GM18858 (cell line): Measurements from ENCODE around the gene CPT1B.
"Not testable (repeated sequence)": the region's sequence is repeated elsewhere in the genome, so short reads cannot be mapped to it uniquely, and the experiment has no call there.

Experiments used
- ATAC-seq: cut with Tn5 transposase; IDR thresholded peaks from one replicate; pipeline ENCODE4 v1.9.1; 2021; ENCODE audit not compliant: unreplicated experiment

Gene CPT1B

DNA sequence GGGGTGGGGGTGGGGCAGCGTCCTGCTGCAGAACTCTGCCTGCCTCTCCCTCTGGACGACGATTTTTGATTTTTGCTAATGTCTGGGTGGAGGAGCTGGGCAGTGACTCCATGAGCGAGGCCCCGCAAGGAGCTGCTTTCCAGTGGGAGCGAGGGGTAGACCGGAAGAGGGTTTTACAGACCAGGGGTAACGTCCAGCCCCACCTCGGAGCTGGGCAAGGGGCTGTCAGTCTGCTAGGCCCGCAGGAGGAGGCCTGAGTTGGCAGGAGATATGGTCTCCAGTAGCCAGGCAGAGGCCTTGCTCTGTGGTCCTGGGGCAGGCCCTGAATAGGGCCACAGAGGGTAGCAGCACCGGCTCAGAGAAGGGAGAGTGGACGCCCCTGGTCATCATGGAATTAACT, 31.4 kb upstream of the CPT1B start:
- no peak for ATAC-seq

DNA sequence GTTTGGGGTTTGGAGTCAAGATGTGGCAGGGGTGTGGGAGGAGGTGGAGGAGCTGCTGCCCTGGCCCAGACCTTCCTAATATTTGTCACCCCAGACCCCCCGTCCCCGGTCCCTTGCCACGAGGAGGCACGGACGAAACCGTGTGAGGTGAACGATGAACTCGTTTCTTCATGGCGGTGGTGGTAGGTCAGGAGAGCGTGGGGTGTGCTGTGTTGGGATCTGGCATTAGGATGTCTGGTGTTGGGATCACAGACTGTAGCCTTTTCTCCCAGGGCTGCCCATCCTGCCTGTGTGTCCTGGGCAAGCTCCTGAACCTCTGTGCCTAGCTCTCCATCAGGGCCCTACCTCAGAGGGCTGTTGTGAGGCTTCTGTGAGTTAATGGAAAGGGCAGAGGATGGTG, 30.8 kb upstream of the CPT1B start:
- ATAC-seq: no peak

DNA sequence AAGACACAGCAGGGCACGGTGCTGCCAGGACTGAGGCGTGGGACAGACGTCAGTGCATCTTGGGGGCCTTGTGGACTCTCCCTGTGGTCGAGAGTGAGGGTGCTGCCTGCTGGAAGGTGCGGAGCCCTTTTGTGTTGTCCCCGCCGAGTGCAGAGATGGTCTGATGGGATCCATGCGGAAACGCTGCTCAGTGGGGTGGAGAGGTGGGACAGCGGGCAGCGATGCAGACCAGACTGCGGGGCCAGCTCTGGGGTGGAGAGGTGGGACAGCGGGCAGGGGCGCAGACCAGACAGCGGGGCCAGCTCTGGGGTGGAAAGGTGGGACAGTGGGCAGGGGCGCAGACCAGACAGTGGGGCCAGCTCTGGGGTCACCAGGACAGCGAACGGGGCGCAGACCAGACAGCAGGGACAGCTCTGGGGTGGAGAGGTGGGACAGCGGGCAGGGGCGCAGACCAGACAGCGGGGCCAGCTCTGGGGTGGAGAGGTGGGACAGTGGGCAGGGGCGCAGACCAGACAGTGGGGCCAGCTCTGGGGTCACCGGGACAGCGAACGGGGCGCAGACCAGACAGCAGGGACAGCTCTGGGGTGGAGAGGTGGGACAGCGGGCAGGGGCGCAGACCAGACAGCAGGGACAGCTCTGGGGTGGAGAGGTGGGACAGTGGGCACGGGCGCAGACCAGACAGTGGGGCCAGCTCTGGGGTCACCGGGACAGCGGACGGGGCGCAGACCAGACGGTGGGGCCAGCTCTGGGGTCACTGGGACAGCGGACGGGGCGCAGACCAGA, 30.0 kb upstream of the CPT1B start:
- ATAC-seq: not testable (repeated sequence)

DNA sequence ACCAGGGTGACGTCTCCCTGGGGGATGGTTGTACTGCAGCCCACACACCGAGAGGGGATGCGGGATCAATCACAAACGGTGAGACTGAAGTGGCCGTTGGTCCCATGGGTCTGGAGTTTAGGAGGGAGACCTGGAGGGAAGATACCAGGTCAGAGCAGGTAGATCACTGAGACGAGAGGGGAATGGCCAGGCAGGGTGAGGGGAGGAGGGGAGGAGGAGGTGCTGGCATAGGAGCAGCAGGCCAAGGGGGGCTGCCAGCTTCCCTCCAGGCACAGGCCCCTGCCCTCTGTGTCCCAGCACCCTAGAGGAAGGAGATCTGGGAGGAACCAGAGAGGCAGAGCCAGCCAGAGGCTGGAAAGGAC, 29.4 kb upstream of the CPT1B start:
- ATAC-seq: no peak

DNA sequence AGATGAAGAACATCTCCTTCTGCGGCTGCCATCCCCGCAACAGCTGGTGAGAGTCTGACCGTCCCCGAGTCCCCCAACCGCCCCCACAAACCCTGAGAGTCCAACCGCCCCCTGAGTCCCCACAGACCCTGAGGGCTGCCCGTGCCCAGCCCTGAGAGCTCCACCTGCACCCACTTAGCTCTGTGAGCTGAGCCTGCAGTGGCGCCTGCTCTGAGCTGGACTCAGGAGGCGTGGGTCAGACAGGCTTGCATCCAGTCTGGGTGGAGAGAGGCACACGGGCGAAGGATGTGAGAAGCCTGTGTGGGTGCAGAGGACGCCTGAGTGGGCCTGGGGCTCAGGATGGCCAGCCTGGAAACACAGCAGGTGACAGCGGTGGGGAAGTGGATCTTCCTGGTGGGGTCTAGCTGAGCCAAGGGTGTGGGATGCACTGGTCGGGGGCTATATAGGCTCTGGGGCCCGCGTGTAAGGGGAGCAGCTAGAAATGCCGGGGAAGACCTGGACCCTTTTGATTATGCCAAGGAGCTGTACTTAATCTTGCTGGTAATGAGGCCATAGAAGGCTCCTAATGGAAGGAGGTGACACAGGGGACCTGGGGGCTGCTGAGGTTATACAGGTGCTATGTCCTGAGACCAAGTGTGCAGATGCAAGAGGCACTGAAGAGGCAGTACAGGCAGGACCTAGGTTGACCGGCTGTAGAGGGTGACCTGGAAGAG, 28.9 kb upstream of the CPT1B start:
- ATAC-seq: no peak

DNA sequence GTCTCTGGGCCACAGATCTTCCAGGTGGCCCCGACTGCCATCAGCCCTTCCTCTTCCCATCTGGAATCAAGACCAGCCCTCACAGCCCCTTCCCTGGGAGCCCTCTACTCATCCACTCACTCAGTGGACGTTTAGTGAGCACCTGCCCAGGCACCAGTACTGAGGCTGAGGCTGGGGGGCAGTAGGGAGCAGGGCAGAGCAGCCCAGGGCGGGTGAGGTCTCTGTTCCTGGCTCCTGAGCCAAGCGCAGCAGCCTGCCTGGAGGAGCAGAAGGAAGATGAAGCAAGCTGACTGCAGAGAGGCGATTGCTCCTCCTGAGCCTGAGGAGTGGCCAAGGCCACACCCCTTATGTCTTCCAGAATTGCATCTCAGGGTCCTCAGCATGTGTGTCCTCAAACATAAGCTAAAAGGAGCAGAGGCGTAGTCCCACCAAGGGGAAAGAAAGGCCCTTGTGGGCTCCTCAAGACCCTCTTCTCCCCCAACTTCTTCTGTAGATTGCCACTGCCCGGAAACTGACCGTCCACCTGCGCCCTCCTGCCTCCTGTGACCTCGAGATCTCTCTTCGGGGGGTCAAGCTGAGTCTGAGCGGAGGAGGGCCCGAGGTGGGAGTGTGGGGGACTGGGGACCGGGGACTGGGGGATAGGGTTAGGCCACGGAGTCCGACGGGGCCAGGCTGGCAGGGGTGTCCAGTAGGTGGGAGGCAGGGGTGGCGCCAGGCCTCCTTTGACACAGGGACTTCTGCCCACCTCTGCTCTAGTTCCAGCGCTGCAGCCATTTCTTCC, 28.1 kb upstream of the CPT1B start:
- no peak for ATAC-seq

DNA sequence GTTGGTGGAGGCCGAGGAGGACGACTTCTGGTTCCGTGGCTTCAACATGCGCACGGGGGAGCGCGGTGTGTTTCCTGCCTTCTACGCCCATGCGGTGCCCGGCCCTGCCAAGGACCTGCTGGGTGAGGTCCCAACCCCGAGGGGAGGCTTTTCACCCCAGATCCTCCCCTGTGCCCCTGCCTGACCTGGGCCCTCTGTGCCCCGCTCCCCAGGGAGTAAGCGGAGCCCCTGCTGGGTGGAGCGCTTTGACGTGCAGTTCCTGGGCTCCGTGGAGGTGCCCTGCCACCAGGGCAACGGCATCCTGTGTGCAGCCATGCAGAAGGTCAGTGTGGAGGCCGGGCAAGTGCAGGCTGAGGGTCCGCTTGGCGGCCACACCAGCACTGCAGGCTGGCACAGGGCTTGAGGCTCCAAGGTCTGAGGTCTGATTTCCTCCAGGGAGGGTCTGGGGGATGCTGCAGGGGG, 27.4 kb upstream of the CPT1B start:
- ATAC-seq: no peak

DNA sequence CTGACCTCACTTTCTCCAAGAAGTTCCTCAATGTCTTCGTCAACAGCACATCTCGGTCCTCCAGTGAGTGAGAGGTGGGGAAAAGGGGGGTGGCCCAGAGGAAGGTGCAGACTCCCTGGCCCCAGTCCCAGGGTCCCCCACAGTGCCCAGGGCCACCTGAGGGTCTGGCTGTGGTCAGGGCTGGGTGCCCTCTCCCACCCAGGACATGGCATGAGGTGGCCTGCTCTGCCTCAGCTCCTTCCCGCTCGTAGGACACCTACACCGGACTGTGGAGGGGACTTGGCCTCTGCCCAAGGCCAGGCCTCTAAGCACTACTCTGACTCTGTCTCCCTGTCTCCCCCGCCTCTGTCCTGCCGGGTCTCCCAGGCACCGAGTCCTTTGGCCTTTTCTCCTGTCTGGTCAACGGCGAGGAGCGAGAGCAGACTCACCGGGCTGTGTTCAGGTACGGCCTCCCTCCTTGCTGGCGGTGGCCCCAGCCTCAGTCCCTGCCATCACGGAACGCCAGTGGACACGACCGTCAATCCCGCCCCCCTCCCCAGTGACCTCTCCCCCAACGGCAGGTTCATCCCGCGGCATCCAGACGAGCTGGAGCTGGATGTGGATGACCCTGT, 26.9 kb upstream of the CPT1B start:
- no peak for ATAC-seq

DNA sequence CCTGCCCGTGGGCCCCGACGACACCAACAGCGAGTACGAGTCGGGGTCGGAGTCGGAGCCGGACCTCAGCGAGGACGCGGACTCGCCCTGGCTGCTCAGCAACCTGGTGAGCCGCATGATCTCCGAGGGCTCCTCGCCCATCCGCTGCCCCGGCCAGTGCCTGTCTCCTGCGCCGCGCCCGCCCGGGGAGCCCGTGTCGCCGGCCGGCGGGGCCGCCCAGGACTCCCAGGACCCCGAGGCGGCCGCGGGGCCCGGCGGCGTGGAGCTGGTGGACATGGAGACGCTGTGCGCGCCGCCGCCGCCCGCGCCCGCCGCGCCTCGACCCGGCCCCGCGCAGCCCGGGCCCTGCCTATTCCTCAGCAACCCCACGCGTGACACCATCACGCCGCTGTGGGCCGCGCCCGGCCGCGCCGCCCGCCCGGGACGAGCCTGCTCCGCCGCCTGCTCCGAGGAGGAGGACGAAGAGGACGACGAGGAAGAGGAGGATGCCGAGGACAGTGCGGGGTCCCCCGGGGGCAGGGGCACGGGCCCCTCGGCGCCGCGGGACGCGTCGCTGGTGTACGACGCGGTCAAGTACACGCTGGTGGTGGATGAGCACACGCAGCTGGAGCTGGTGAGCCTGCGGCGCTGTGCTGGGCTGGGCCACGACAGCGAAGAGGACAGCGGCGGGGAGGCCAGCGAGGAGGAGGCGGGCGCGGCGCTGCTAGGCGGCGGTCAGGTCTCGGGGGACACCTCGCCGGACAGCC, 26.2 kb upstream of the CPT1B start:
- ATAC-seq: no peak

DNA sequence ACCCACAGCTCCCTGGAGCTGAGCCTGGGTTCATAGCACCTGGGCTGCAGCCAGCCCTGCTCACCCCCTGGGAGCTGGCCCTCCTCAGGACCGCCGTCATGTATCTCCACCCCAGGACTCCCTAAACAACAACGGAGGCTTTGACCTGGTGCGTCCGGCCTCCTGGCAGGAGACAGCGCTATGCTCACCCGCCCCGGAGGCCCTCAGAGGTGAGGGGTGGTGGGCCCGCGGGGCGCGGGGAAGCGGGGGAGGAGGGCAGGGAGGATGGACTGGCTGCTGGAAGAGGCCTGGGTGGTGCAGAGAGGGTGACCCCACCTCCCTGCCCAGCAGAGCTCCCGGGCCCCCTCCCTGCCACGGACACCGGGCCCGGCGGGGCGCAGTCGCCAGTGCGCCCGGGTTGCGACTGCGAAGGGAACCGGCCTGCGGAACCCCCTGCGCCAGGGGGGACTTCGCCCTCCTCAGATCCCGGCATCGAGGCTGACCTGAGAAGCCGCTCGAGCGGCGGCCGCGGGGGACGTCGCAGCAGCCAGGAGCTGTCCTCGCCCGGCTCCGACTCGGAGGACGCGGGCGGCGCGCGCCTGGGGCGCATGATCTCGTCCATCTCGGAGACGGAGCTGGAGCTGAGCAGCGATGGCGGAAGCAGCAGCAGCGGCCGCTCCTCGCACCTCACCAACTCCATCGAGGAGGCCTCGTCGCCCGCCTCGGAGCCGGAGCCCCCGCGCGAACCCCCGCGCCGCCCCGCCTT, 25.5 kb upstream of the CPT1B start:
- no peak for ATAC-seq

DNA sequence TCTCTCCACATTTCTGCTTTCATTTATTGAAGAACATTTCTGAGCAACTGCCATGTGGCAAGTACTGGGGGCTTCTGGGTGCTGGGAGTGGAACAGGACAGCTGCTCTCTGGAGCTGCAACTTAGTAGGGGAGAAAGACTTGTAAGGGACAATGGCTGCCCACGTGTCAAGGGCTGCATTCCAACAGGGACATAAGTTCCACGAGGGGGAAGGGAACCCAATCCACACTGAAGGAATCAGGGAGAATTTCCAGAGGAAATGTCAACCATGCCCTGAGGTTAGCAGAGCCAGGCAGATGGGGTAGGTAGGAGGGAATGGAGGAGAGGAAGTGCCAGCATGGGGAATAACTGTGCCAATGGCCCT, 24.1 kb upstream of the CPT1B start:
- ATAC-seq: no peak

DNA sequence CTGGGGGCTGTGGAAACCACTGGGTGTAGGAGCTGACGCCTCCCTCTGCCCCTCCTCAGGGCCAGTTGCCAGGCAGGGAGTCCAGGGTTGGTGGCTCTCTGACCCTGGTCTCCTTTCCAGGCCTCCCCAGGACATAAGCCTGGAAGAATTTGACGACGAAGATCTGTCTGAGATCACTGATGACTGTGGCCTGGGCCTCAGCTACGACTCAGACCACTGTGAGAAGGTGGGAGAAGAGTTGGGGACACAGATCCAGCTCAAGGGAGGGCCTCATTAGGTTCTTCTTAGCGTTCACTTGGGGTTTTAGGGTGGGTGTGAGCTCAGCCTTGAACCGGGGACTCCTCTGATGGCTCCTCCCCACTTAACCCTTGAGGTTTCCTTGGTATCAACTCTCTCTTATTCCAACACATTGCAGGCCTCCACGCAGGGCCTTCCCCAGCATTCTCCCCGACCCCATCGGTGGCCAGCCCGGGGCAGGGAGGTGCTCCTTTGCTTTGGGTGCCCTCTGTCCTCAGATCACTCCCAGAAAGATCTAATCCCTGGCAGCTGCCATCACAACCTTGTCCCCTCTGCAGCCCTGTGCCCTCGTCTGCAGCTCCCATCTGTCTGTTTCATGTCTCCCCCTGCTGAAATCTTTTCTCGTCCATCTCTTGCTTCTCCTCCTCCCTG, 23.6 kb upstream of the CPT1B start:
- ATAC-seq: no peak

DNA sequence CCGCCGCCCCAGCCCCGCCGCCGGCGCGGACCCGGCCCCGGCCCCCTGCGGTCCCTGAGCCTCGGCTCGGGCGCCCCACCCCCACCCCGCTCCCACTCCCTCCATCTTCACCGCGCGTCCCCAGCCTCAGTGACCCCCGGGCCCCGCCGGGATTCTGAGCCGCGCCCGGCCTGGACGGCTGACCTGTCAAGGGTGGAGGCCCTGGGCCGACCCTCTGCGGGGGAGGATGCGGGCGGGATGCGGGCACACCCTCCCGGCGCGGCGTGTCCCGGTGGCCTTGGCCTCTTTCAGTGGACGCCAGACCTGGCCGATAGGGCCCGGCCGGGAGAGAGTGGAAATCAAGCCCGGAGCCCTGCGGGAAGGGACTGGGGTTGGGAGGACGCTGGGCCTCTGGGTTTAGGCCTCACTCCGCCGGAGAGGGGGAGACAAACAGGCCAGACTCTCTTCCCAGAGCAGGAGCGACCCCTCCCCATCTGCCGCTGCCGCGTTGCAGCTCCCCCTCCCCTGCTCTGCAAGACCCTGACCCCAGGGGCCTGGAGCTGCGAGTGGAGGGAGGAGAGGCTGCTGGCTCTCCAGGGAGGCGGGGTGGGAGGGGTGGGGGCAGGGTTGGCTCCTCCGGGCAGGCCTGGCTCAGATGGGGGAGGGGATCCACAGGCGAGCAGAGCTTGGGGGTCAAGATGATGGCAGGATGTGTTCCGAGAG, 22.9 kb upstream of the CPT1B start:
- no peak for ATAC-seq

DNA sequence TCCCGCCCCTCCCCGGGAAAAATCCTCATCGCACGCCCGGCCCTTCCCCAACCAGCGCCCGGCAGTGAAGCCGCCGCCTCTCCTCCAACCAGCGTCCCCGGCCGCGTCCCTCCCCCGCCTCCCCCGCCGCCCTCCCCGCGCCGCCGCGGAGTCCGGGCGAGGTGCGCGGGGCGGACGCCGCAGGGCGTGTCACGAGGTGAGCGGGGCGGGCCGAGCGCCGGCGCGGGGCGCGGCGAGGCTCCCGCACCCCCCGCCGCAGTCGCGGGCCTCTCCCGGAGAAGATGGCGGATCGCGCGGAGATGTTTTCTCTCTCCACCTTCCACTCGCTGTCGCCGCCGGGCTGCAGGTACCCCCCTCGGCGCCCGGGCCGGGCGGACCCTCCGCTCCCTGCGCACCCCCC, 22.3 kb upstream of the CPT1B start, which contains the start of gene MAPK8IP2:
MAPK8IP2 (plus strand) TSS at position 256 of the 400 bp plus-strand sequence; CDS start at position 282, 26 bp downstream.
- no peak for ATAC-seq

DNA sequence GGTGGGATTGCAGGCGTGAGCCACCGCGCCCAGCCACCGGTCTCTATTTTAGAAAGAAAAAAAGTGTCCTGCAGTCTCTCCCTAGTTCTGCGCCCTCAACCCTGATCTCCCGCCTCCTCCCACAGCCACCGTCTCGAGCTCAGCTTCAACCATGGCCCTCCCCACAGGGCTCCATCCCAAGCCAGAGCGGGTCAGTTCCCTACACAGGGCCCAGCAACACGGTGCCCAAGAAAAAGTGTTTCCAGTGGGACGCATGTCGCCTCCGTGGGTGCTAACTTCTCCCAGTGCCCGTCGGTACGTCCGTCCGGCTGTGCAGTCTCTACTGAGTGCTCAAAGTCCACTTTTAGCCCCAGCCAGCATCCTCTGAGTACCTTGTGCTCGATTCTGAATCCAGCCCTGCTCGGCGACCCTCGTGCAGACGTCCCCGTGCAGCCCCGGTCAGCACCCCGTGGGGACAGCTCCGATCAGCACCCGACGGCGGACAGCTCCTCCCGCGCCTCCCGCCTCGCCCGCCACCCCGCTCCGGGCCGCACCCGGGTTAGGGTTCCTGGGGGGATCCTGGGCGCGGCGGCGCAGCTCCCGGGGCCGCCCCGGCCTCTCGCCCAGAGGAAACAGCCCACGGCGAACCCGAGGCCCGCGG, 21.7 kb upstream of the CPT1B start:
- ATAC-seq: no peak

DNA sequence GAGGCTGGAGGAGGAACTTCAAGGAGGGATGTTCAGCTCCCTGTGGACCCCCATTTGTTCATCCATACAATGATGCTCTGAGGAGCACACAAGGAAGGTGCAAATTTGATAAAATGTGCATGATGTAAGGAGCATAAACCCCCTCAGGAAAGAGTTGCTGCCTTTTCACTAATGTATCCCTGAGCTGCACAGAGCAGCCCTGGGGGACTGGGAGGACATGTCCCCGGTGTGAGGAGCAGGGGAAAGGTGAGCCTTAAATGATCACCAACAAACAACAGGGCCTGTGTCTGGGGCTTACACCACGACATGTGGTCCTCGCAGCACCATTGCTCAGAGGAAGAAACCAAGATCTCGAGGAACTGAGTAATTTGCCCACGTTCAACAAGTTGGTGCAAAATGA, 18.9 kb upstream of the CPT1B start:
- no peak for ATAC-seq

DNA sequence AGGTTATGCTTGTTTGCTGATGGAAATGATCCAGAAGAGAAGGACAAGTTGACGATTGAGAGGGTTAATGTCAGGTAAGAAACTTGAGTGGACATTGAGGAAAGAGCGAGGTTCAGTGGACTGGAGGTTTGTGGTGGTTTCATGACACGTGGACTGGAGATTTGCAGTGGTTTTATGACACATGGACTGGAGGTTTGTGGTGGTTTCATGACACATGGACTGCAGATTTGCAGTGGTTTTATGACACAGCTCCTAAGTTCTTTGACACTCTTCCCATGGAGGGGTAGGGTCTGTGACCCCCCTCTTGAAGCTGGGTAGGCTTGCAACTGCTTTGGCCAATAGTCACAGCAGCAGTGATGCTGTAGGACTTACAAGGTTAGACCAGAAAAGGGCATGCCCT, 17.0 kb upstream of the CPT1B start:
- no peak for ATAC-seq

DNA sequence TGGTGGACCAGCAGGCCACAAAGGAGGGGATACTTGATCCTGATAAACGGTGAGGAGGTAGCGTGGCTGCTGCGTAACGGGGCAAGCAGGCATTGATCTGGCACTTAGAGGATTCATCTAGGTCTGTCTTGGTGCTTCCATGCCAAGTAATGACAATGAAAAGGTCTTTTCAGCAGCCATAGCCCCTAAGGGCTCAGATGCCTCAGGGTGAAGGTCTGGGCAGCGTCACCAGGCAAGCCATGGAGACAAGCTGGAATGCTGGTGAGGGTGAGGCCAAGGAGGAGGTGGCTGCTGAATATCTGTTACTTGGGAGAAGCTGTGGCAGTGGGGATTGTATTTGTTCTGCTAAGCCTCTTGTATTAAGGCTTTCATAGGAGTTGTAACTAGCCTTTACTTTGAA, 9.2 kb upstream of the CPT1B start:
- ATAC-seq: no peak
